ENCODE data around the gene HAUS1.
"Not testable (repeated sequence)": the region's sequence is repeated elsewhere in the genome, so short reads cannot be mapped to it uniquely, and the experiment has no call there.

- TF ChIP-seq CTCF (IDR thresholded peaks at IDR 0.05); POLR2A (IDR thresholded peaks at IDR 0.05); POLR2AphosphoS5 (IDR thresholded peaks at IDR 0.05; ENCODE audit: insufficient read depth in 1 of 2, low read depth in 1 of 2): not testable (repeated sequence)
Measured at GRCh38 chr18:46160840-46161239, 56.7 kb downstream of the HAUS1 start.

All from vagina (tissue), 2 donors.